Measurements from ENCODE around the gene PAMR1.

GRCh38 chr11:35552616-35553015 is 27.2 kb upstream of the PAMR1 start:
- TF ChIP-seq NFIC (IDR thresholded peaks at IDR 0.05; ENCODE audit: low read depth, low read length) (no peak), SP1 (IDR thresholded peaks at IDR 0.05; ENCODE audit: low read depth, low read length) (no peak), CREB1 (IDR thresholded peaks at IDR 0.05; ENCODE audit: low read depth) (no peak), SRF (IDR thresholded peaks at IDR 0.05; ENCODE audit: low read depth in 2 of 2, low read length in 2 of 2) (no peak), SIX5 (IDR thresholded peaks at IDR 0.05; ENCODE audit: low read depth, low read length, severe bottlenecking) (no peak), POLR2AphosphoS5 (IDR thresholded peaks at IDR 0.05; ENCODE audit: low read length) (no peak), POLR2A (IDR thresholded peaks at IDR 0.05; ENCODE audit: low read depth, low read length) (no peak), STAT1 (conservative IDR thresholded peaks at IDR 0.05) (no peak), RCOR1 (conservative IDR thresholded peaks at IDR 0.05; ENCODE audit: low read depth, low read length) (no peak), ATF3 (IDR thresholded peaks at IDR 0.05; ENCODE audit: borderline replicate concordance, extremely low read depth, low read depth, low read length) (no peak), EZH2 (IDR thresholded peaks at IDR 0.05; ENCODE audit: borderline replicate concordance, control insufficient read depth, low read depth, low read length) (no peak), TCF7 (IDR thresholded peaks at IDR 0.05; ENCODE audit: borderline replicate concordance) (no peak)
